T-cell (primary cell): Measurements from ENCODE around the gene GLIS1. TPM values are rescaled to one million over a fixed set of nuclear protein-coding genes. Genes with fewer than 3 reads are reported as not detected.
A peak's percentile ranks its signal among the peaks of the same experiment; 100 is the strongest.

Source experiments
- ATAC-seq, 4 experiments: fragments of 200-7000 bp in 3 of 4; fragments of 150-1000 bp in 1 of 4; cut with Tn5 transposase; replicated peaks in 1 of 4; 1 replicate in 3 of 4; 2 replicates in 1 of 4; pipeline ENCODE4 v1.10.0; 2021; ENCODE audit warnings: moderate library complexity in 3 of 4, mild to moderate bottlenecking in 2 of 4, moderate number of reproducible peaks in 1 of 4
- CTCF ChIA-PET, 2 donors: fragments of 300-600 bp; sonication (Branson Sonifier 250); formaldehyde crosslinking; loops; one replicate each; lab custom pipeline; 2022; ENCODE audit warnings: antibody characterized with exemption in 2 of 2; lab: Charles Lee
- POLR2A ChIA-PET, 2 donors: fragments of 300-600 bp; sonication (Branson Sonifier 250); formaldehyde crosslinking; loops; one replicate each; lab custom pipeline; 2022; ENCODE audit warnings: antibody characterized with exemption in 2 of 2; lab: Charles Lee
- DNase-seq, 35 experiments: peaks; one replicate each; pipeline versions ENCODE4 v3.0.0 to v3.0.0-alpha.2; 2013 to 2023
- H3K27ac ChIP-seq: one replicate; pipeline ENCODE4 v1.5.1; 2013; ENCODE audit warnings: low read length
- H3K27me3 ChIP-seq, 2 experiments: replicated peaks in 1 of 2; 1 replicate in 1 of 2; 2 replicates in 1 of 2; pipeline versions ENCODE4 v1.6.1 to v1.7.0; 2013; ENCODE audit warnings: low read length in 1 of 2, mixed read lengths in 1 of 2; ENCODE audit not compliant: control insufficient read depth in 2 of 2, insufficient read depth in 2 of 2; ENCODE audit errors: extremely low read depth in 1 of 2
- H3K36me3 ChIP-seq, 2 donors: 1 replicate in 1 of 2; 2 replicates in 1 of 2; pipeline versions ENCODE4 v1.6.1 to v1.7.0; 2013; ENCODE audit warnings: low read length in 1 of 2; ENCODE audit not compliant: control insufficient read depth in 2 of 2, insufficient read depth in 1 of 2; ENCODE audit errors: extremely low read depth in 1 of 2
- H3K4me1 ChIP-seq, 2 experiments: 1 replicate in 1 of 2; 2 replicates in 1 of 2; pipeline versions ENCODE4 v1.6.1 to v1.7.0; 2013; ENCODE audit warnings: low read length in 2 of 2, mixed read lengths in 1 of 2; ENCODE audit not compliant: insufficient read depth in 2 of 2, control insufficient read depth in 1 of 2; ENCODE audit errors: extremely low read depth in 1 of 2
- H3K4me3 ChIP-seq, 2 donors: 1 replicate in 1 of 2; 2 replicates in 1 of 2; pipeline versions ENCODE4 v1.5.1 to v1.7.0; 2013; ENCODE audit warnings: mild to moderate bottlenecking in 2 of 2, low read length in 1 of 2, moderate library complexity in 1 of 2; ENCODE audit not compliant: control insufficient read depth in 1 of 2; ENCODE audit errors: extremely low read depth in 1 of 2
- H3K9me3 ChIP-seq: 2 replicates; pipeline ENCODE4 v1.7.0; 2013
- H3K27ac Mint-ChIP-seq, 2 donors: one replicate each; pipeline ENCODE4 v1.8.0; 2020 to 2021; ENCODE audit warnings: mild to moderate bottlenecking in 2 of 2, mixed read lengths in 2 of 2
- H3K27me3 Mint-ChIP-seq, 2 donors: one replicate each; pipeline ENCODE4 v1.8.0; 2021 to 2022; ENCODE audit warnings: mixed read lengths in 2 of 2
- H3K36me3 Mint-ChIP-seq: one replicate; pipeline ENCODE4 v1.8.0; 2021; ENCODE audit warnings: mixed read lengths
- H3K4me1 Mint-ChIP-seq, 3 donors: one replicate each; pipeline ENCODE4 v1.8.0; 2020 to 2022; ENCODE audit warnings: mixed read lengths in 3 of 3, mild to moderate bottlenecking in 1 of 3
- H3K4me3 Mint-ChIP-seq, 3 donors: one replicate each; pipeline ENCODE4 v1.8.0; 2020 to 2022; ENCODE audit warnings: mild to moderate bottlenecking in 3 of 3, mixed read lengths in 3 of 3, moderate library complexity in 3 of 3
- H3K9me3 Mint-ChIP-seq, 3 donors: one replicate each; pipeline ENCODE4 v1.8.0; 2020 to 2022; ENCODE audit warnings: mixed read lengths in 3 of 3
- WGBS: methylation state at CpG from one replicate; pipeline ENCODE4 v1.1.5; 2013; ENCODE audit warnings: missing lambda C conversion rate; ENCODE audit not compliant: insufficient coverage; 5-methylcytosine and 5-hydroxymethylcytosine counted together
- total RNA-seq, 35 experiments: library from RNA in 6 of 35; stranded (reverse) in 6 of 35; fragments of 120-200 nt in 1 of 35; gene quantifications; one replicate each; pipeline versions ENCODE4 v1.2.1 to v1.2.4 and lab custom pipeline; 2013 to 2026

The GLIS1 gene
- total RNA-seq, 5 donors from 2014 or later (not counting 1 experiment from before 2014, with no cell fraction given): not detected

DNA sequence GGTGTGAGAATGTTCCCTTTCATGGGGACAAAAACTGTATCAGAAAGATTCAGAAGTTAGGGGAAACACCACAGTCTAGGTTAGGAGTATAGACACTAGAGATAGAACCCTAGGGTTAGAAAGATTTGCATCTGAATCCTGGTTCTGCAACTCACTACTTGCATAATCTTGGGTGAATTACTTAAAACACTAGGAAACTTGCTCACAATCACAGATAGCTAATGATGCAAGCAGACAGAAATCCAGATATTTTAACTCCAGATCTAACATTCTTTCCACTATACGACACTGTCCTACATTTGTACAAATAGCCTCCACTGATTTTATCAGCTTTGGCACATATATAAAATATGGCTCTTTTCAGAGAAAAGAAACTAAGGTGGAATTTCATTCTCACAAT is 30.8 kb upstream of the GLIS1 start:
- H3K9me3 ChIP-seq: no peaks in the 10 kb centered on the region
- H3K4me3 Mint-ChIP-seq: no peak overlapping the region
- H3K4me1 Mint-ChIP-seq: peaks cover 0 to 20% (median 13%) of the 10 kb centered on the region in 3 donors
- DNase-seq (no peak), ATAC-seq (no peak)
- no peaks in the 10 kb centered on the region for H3K4me1 ChIP-seq
- H3K36me3 Mint-ChIP-seq: peaks cover 61% of the 10 kb centered on the region
- POLR2A ChIA-PET: no interaction called here
- H3K27me3 ChIP-seq: no peaks in the 10 kb centered on the region
- H3K27me3 Mint-ChIP-seq: no peaks in the 10 kb centered on the region
- H3K4me3 ChIP-seq: no peak overlapping the region
- no peaks in the 10 kb centered on the region for H3K9me3 Mint-ChIP-seq
- H3K36me3 ChIP-seq: peaks cover 0 to 9% of the 10 kb centered on the region in 2 donors
- CTCF ChIA-PET: no interaction called here
- WGBS: no CpG with 5 or more reads among the region's 1 CpG
- H3K27ac ChIP-seq: no peak overlapping the region
- no peak overlapping the region for H3K27ac Mint-ChIP-seq

DNA sequence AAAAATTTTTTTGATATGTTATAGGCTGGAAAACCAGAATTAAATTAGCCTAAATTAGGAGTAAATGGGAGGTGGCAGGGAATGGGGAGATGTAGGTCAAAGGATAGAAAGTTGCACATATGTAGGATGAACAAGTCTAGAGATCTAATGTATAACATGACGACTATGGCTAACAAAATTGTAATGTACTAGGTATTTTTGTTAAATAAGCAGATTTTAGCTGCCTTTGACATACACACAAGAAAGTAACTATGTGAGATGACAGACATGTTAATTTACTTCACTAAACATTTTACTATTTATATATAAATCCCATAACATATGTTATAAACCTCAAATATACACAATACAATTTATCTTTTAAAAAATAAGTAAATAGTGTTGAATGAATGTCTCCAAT is 30.2 kb upstream of the GLIS1 start:
- H3K36me3 Mint-ChIP-seq: peaks cover 64% of the 10 kb centered on the region
- CTCF ChIA-PET: no interaction called here
- no peaks in the 10 kb centered on the region for H3K9me3 ChIP-seq
- no peak overlapping the region for H3K27ac Mint-ChIP-seq
- H3K27ac ChIP-seq: no peak overlapping the region
- WGBS: no CpG with 5 or more reads among the region's 1 CpG
- H3K27me3 ChIP-seq: no peaks in the 10 kb centered on the region
- POLR2A ChIA-PET: no interaction called here
- no peaks in the 10 kb centered on the region for H3K9me3 Mint-ChIP-seq
- H3K36me3 ChIP-seq: peaks cover 0 to 8% of the 10 kb centered on the region in 2 donors
- peaks cover 0 to 20% (median 13%) of the 10 kb centered on the region in 3 donors for H3K4me1 Mint-ChIP-seq
- no peak overlapping the region for H3K4me3 Mint-ChIP-seq
- no peak for DNase-seq
- H3K27me3 Mint-ChIP-seq: no peaks in the 10 kb centered on the region
- ATAC-seq: no peak
- H3K4me1 ChIP-seq: no peaks in the 10 kb centered on the region
- H3K4me3 ChIP-seq: no peak overlapping the region

DNA sequence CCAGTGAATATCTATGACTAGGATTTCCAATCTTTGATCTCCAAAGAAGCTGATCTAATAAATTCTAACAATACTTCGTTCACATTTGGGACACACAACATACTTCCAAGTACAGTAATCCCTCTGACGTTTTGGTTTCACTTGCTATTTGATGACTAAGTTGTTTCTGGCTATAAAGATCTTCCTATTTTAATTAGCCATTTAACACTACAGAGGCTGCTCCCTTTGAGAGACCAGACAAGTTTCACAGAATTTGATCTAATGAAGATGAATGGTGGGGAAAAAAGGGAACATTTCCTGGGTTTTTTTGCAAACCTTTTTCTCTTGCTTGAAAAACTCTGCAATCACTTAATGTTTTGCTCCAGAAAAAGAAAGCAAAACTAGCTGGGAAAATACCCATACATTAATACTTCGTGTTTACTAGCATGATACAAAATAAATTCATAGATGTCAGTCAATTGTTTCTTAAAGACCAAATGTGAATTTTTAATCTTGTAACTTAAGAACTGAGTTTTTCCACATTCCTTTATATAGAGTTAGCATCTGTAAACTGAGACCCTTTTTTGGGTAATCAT is 28.0 kb upstream of the GLIS1 start:
- DNase-seq (peak in 1 of 35 experiments; percentile 13), ATAC-seq (no peak)
- H3K27me3 ChIP-seq: no peaks in the 10 kb centered on the region
- peaks cover 66% of the 10 kb centered on the region for H3K36me3 Mint-ChIP-seq
- ChIA-PET CTCF (no interaction called here), POLR2A (no interaction called here)
- WGBS: no CpG with 5 or more reads among the region's 3 CpGs
- peak overlapping the region in 1 of 3 donors; percentile 55 for H3K4me3 Mint-ChIP-seq
- H3K4me1 ChIP-seq: no peaks in the 10 kb centered on the region
- peaks cover 0 to 5% (median 4%) of the 10 kb centered on the region in 3 donors for H3K9me3 Mint-ChIP-seq
- peak overlapping the region; percentile 44 to 69 for H3K27ac Mint-ChIP-seq
- no peak overlapping the region for H3K4me3 ChIP-seq
- peak overlapping the region; percentile 15 for H3K27ac ChIP-seq
- H3K36me3 ChIP-seq: no peaks in the 10 kb centered on the region
- H3K9me3 ChIP-seq: no peaks in the 10 kb centered on the region
- peaks cover 0 to 20% (median 13%) of the 10 kb centered on the region in 3 donors for H3K4me1 Mint-ChIP-seq
- no peaks in the 10 kb centered on the region for H3K27me3 Mint-ChIP-seq

DNA sequence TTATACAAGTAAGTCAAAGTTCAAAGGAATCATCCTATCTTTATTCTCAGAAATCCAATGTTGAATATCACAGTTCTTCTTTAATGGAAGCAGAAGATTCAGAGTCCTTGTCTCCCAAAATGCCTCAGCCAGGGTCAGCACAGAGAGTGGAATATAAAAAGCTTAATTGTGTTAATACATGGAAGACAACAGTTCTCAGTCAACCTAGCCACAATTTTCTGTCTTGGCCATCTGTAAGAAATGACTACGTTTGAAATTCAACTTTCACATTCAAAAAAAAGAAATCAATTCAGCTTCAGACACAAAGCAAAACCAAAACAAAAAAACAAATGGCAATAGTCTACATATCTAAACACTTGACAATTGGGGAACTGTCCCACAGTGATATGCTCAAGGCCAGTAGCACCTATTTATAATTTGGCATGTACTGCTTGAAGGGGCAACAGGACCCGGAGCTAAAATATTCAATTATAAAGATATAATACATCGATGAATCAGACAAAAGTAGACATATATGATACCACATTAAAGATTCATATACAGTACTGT is 27.3 kb upstream of the GLIS1 start:
- no peaks in the 10 kb centered on the region for H3K27me3 ChIP-seq
- ChIA-PET POLR2A (no interaction called here), CTCF (no interaction called here)
- no peaks in the 10 kb centered on the region for H3K4me1 ChIP-seq
- no peak for ATAC-seq
- no peak overlapping the region for H3K4me3 ChIP-seq
- H3K9me3 Mint-ChIP-seq: peaks cover 0 to 5% (median 5%) of the 10 kb centered on the region in 3 donors
- 14% methylated on average over 1 of the region's 3 CpGs for WGBS
- no peaks in the 10 kb centered on the region for H3K9me3 ChIP-seq
- peak overlapping the region; percentile 39 to 69 for H3K27ac Mint-ChIP-seq
- H3K4me1 Mint-ChIP-seq: peaks cover 0 to 20% (median 13%) of the 10 kb centered on the region in 3 donors
- H3K27ac ChIP-seq: peak overlapping the region; percentile 15
- peaks cover 63% of the 10 kb centered on the region for H3K36me3 Mint-ChIP-seq
- H3K4me3 Mint-ChIP-seq: peak overlapping the region in 1 of 3 donors; percentile 21
- no peak for DNase-seq
- no peaks in the 10 kb centered on the region for H3K27me3 Mint-ChIP-seq
- H3K36me3 ChIP-seq: no peaks in the 10 kb centered on the region

DNA sequence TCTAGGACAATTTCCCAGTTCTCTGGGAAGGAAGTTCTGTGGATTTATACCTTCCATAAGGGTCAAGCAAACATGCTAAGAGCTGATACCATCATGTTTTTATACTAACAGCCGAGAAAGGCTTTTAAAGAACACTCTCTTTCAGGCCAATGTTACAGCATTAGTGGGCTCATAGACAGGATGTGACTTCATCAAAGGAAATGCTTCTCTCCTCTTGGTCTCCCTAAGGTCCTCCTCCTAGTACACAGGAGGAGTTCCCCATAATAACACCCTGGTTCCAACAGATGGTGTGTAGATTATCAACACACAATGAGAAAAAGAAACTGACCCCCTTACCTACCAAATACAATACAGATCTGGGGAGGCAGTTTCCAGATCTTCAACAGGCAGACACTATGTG is 26.7 kb upstream of the GLIS1 start:
- DNase-seq: peak in 1 of 35 experiments; percentile 54
- Mint-ChIP-seq H3K9me3 (peaks cover 0 to 5% (median 5%) of the 10 kb centered on the region in 3 donors), H3K27ac (peak overlapping the region; percentile 15 to 61), H3K4me3 (no peak overlapping the region), H3K36me3 (peaks cover 57% of the 10 kb centered on the region), H3K27me3 (no peaks in the 10 kb centered on the region), H3K4me1 (peaks cover 0 to 20% (median 13%) of the 10 kb centered on the region in 3 donors)
- WGBS: no CpG with 5 or more reads among the region's 1 CpG
- Histone ChIP-seq H3K27ac (peak overlapping the region; percentile 15), H3K4me3 (no peak overlapping the region), H3K36me3 (no peaks in the 10 kb centered on the region), H3K27me3 (no peaks in the 10 kb centered on the region), H3K4me1 (no peaks in the 10 kb centered on the region), H3K9me3 (no peaks in the 10 kb centered on the region)
- ChIA-PET POLR2A (no interaction called here), CTCF (interaction anchor here in 1 of 2 donors (0.5 to 0.7 kb wide), 2 partner anchors 194 to 656 kb away, joined by 4 read pairs; no protein-coding TSS in a partner anchor)
- peak in 2 of 4 experiments; percentile 71 to 76 for ATAC-seq

DNA sequence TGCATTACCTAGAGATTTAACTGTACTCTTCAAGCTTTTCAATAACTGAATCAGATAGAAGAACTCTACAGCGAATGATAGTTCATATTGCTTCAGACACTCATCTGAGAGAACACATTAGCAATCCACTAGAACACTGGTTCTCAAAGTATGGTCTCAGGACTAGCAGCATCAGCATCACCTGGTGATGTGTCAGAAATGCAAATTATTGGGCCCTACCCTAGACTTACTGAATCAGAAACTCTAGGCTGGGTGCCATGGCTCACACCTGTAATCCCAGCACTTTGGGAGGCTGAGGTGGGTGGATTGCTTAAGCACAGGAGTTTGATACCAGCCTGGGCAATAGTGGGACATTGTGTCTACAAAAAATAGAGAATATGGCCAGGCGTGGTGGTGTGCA is 24.9 kb upstream of the GLIS1 start:
- Histone ChIP-seq H3K27me3 (no peaks in the 10 kb centered on the region), H3K4me3 (no peak overlapping the region), H3K4me1 (no peaks in the 10 kb centered on the region), H3K36me3 (no peaks in the 10 kb centered on the region), H3K9me3 (no peaks in the 10 kb centered on the region), H3K27ac (no peak overlapping the region)
- POLR2A ChIA-PET: no interaction called here
- Mint-ChIP-seq H3K27ac (no peak overlapping the region), H3K4me3 (no peak overlapping the region), H3K9me3 (peaks cover 0 to 5% (median 5%) of the 10 kb centered on the region in 3 donors), H3K4me1 (peaks cover 0 to 20% (median 13%) of the 10 kb centered on the region in 3 donors), H3K36me3 (peaks cover 57% of the 10 kb centered on the region), H3K27me3 (no peaks in the 10 kb centered on the region)
- ATAC-seq (no peak), DNase-seq (no peak)
- CTCF ChIA-PET: no interaction called here
- 100% methylated on average over 1 of the region's 2 CpGs for WGBS
